K562 (cell line): ENCODE results near the gene ZKSCAN4. TPM values are rescaled to one million over a fixed set of nuclear protein-coding genes. Genes with fewer than 3 reads are reported as not detected.

Experiments
- ATF3 ChIP-seq, 2 experiments: fragments of 450-650 bp in 1 of 2; sonication (generic) in 1 of 2; formaldehyde crosslinking in 1 of 2; IDR thresholded peaks in 1 of 2; conservative IDR thresholded peaks in 1 of 2; 2 replicates each; pipeline versions ENCODE4 v1.6.1 to v1.8.1; 2016 to 2023; ENCODE audit warnings: mild to moderate bottlenecking in 2 of 2, moderate library complexity in 2 of 2, inconsistent platforms in 1 of 2, missing genetic modification reagents in 1 of 2
- DACH1 ChIP-seq: fragments of 450-650 bp; IDR thresholded peaks from 2 replicates; pipeline ENCODE4 v1.6.1; 2018; ENCODE audit not compliant: partially characterized antibody
- DPF2 ChIP-seq: fragments of 450-650 bp; IDR thresholded peaks from 2 replicates; pipeline ENCODE4 v1.6.1; 2016
- FOS ChIP-seq: IDR thresholded peaks from 3 replicates; pipeline ENCODE4 v1.6.1; 2011; ENCODE audit not compliant: insufficient read length; ENCODE audit errors: extremely low read depth
- GATAD2A ChIP-seq: fragments of 450-650 bp; IDR thresholded peaks from 2 replicates; pipeline ENCODE4 v1.6.1; 2017
- GTF2E2 ChIP-seq: fragments of 200-800 bp; sonication (Bioruptor generic); IDR thresholded peaks from 2 replicates; pipeline ENCODE4 v1.6.1; 2016; ENCODE audit warnings: missing genetic modification characterization, missing compliant biosample characterization
- HDAC1 ChIP-seq, 2 experiments: fragments of 450-650 bp; IDR thresholded peaks; 2 replicates each; pipeline ENCODE4 v1.6.1; 2016 to 2017; ENCODE audit warnings: inconsistent platforms in 1 of 2, mild to moderate bottlenecking in 1 of 2, moderate library complexity in 1 of 2
- JUN ChIP-seq, 2 experiments: sonication (generic) in 1 of 2; formaldehyde crosslinking in 1 of 2; IDR thresholded peaks; 2 replicates each; pipeline versions ENCODE4 v1.6.1 to v1.8.0; 2012 to 2022; ENCODE audit warnings: borderline replicate concordance in 2 of 2, mild to moderate bottlenecking in 2 of 2, improper control_type of control experiment in 1 of 2, low read depth in 1 of 2, low read length in 1 of 2, missing genetic modification reagents in 1 of 2
- JUND ChIP-seq, 2 experiments: IDR thresholded peaks; 2 replicates in 1 of 2; 3 replicates in 1 of 2; pipeline ENCODE4 v1.6.1; 2011; ENCODE audit warnings: borderline replicate concordance in 2 of 2, low read depth in 2 of 2, low read length in 2 of 2, improper control_type of control experiment in 1 of 2, missing biosample characterization in 1 of 2, missing genetic modification characterization in 1 of 2, missing genetic modification reagents in 1 of 2
- MAZ ChIP-seq, 2 experiments: fragments of 450-650 bp in 1 of 2; sonication (generic) in 1 of 2; formaldehyde crosslinking; IDR thresholded peaks in 1 of 2; conservative IDR thresholded peaks in 1 of 2; 2 replicates each; pipeline versions ENCODE4 v1.4.0 to v1.5.0; 2020; ENCODE audit warnings: mild to moderate bottlenecking in 1 of 2, missing genetic modification reagents in 1 of 2
- PBX2 ChIP-seq, 2 experiments: IDR thresholded peaks in 1 of 2; conservative IDR thresholded peaks in 1 of 2; 2 replicates each; pipeline ENCODE4 v1.6.1; 2016; ENCODE audit warnings: low read depth in 2 of 2, mild to moderate bottlenecking in 1 of 2, missing compliant biosample characterization in 1 of 2, missing genetic modification characterization in 1 of 2, moderate library complexity in 1 of 2
- PKNOX1 ChIP-seq: fragments of 450-650 bp; IDR thresholded peaks from 2 replicates; pipeline ENCODE4 v1.6.1; 2016
- RCOR1 ChIP-seq, 2 experiments: IDR thresholded peaks; 2 replicates each; pipeline ENCODE4 v1.6.1; 2012; ENCODE audit warnings: low read depth in 2 of 2, low read length in 2 of 2, borderline replicate concordance in 1 of 2, improper control_type of control experiment in 1 of 2
- SMARCA4 ChIP-seq: fragments of 450-650 bp; IDR thresholded peaks from 2 replicates; pipeline ENCODE4 v1.6.1; 2016
- SNRNP70 ChIP-seq: fragments of 200-400 bp; formaldehyde crosslinking; optimal IDR thresholded peaks from 2 replicates; pipeline ENCODE3; 2017; ENCODE audit warnings: low read depth, low read length
- TAF7 ChIP-seq: fragments of 450-650 bp; IDR thresholded peaks from 2 replicates; pipeline ENCODE4 v1.6.1; 2016; ENCODE audit warnings: missing genetic modification characterization, missing compliant biosample characterization
- YY1 ChIP-seq, 3 experiments: IDR thresholded peaks; 2 replicates each; pipeline ENCODE4 v1.6.1; 2011; ENCODE audit warnings: low read length in 2 of 3, mild to moderate bottlenecking in 2 of 3, moderate library complexity in 2 of 3, borderline replicate concordance in 1 of 3, control low read depth in 1 of 3, low read depth in 1 of 3; ENCODE audit not compliant: insufficient read depth in 3 of 3, insufficient replicate concordance in 2 of 3, control insufficient read depth in 1 of 3, insufficient read length in 1 of 3; ENCODE audit errors: extremely low read depth in 1 of 3
- ZEB2 ChIP-seq: fragments of 450-650 bp; IDR thresholded peaks from 2 replicates; pipeline ENCODE4 v1.6.1; 2016
- ZNF143 ChIP-seq: sonication (generic); formaldehyde crosslinking; IDR thresholded peaks from 2 replicates; pipeline ENCODE4 v1.9.0; 2022; ENCODE audit warnings: mild to moderate bottlenecking, missing genetic modification reagents
- ZNF354B ChIP-seq: fragments of 250-450 bp; sonication (Bioruptor Pico); IDR thresholded peaks from 2 replicates; pipeline ENCODE4 v1.4.0; 2020
- polyA plus RNA-seq, 8 experiments: library from polyadenylated mRNA; depleted of rRNA in 4 of 8; stranded (reverse) in 5 of 8; unstranded in 3 of 8; fragments of >200 nt; fragmentation: Nextera tagmentation in 2 of 8; fragmentation: Illumina TruSeq in 1 of 8; extraction: Ambion mirVana in 2 of 8; extraction: Trizol in 1 of 8; gene quantifications; 2 replicates each; pipeline versions ENCODE4 v1.2.1 to v1.2.3, GENCODE V29; 2011 to 2014; ENCODE audit warnings: inconsistent platforms in 1 of 8, missing spikeins in 1 of 8
- total RNA-seq, 7 experiments: library from RNA; depleted of rRNA in 6 of 7; stranded (reverse); fragments of >200 nt in 6 of 7; fragmentation: Illumina TruSeq in 2 of 7; extraction: Trizol in 2 of 7; gene quantifications; 2 replicates each; pipeline versions ENCODE4 v1.2.1 to v1.2.3, GENCODE V29; 2011 to 2021; ENCODE audit warnings: low replicate concordance in 1 of 7

ZKSCAN4 gene
- total and polyA plus RNA-seq, 9 of the 15 experiments (the other 6 are each of a cell fraction or from before 2014, with no cell fraction given) = 1.2 to 5.3 (median 4.7) TPM

- TF ChIP-seq GTF2E2 (tag) (peak; percentile 29; the same call in 1 of the 2 replicates), JUND (IDR thresholded peaks at IDR 0.05; ENCODE audit: borderline replicate concordance, low read depth, low read length) (peak; percentile 96), JUND (tag; IDR thresholded peaks at IDR 0.05; ENCODE audit: borderline replicate concordance, low read depth, low read length) (peak; percentile 95; the same call in 2 of the 3 replicates), ATF3 (IDR thresholded peaks at IDR 0.05) (peak; percentile 86), ATF3 (CRISPR knock-in tag; conservative IDR thresholded peaks at IDR 0.05) (no peak), HDAC1 (IDR thresholded peaks at IDR 0.05) (peak in 1 of 2 experiments; percentile 45; a peak in 1 of 4 replicates), TAF7 (tag) (no peak), GATAD2A (0 out of 2 replicates have a peak, but pooled peaks have one; percentile 39), SNRNP70 (no peak), ZNF143 (no peak), RCOR1 (IDR thresholded peaks at IDR 0.05; ENCODE audit: borderline replicate concordance in 1 of 2, low read depth in 2 of 2, low read length in 2 of 2) (peak in 1 of 2 experiments; percentile 76; a peak in 2 of 4 replicates), YY1 (IDR thresholded peaks at IDR 0.05; ENCODE audit: borderline replicate concordance in 1 of 3, control insufficient read depth in 1 of 3, extremely low read depth in 1 of 3, insufficient read depth in 3 of 3, insufficient read length in 1 of 3, insufficient replicate concordance in 2 of 3, low read depth in 1 of 3, low read length in 2 of 3) (no peak), MAZ (CRISPR knock-in tag; conservative IDR thresholded peaks at IDR 0.05 in 1 of 2, IDR thresholded peaks at IDR 0.05 in 1 of 2) (no peak), SMARCA4 (peak; percentile 95), PKNOX1 (peak; percentile 85), DPF2 (peak; percentile 96), ZNF354B (CRISPR knock-in tag) (no peak), JUN (IDR thresholded peaks at IDR 0.05; ENCODE audit: borderline replicate concordance, low read depth, low read length) (peak; percentile 86), JUN (CRISPR knock-in tag; IDR thresholded peaks at IDR 0.05; ENCODE audit: borderline replicate concordance) (no peak), PBX2 (CRISPR knock-in tag; IDR thresholded peaks at IDR 0.05; ENCODE audit: low read depth) (no peak), PBX2 (tag; conservative IDR thresholded peaks at IDR 0.05; ENCODE audit: low read depth) (peak; percentile 91), DACH1 (peak; percentile 76), ZEB2 (peak; percentile 60; the same call in 1 of the 2 replicates), FOS (peak; percentile 30)
Observed at GRCh38 chr6:28264834-28265401, 12.8 kb upstream of the ZKSCAN4 start (continued).
